ENCODE measurements around the gene PARVG.

The PARVG gene

DNA sequence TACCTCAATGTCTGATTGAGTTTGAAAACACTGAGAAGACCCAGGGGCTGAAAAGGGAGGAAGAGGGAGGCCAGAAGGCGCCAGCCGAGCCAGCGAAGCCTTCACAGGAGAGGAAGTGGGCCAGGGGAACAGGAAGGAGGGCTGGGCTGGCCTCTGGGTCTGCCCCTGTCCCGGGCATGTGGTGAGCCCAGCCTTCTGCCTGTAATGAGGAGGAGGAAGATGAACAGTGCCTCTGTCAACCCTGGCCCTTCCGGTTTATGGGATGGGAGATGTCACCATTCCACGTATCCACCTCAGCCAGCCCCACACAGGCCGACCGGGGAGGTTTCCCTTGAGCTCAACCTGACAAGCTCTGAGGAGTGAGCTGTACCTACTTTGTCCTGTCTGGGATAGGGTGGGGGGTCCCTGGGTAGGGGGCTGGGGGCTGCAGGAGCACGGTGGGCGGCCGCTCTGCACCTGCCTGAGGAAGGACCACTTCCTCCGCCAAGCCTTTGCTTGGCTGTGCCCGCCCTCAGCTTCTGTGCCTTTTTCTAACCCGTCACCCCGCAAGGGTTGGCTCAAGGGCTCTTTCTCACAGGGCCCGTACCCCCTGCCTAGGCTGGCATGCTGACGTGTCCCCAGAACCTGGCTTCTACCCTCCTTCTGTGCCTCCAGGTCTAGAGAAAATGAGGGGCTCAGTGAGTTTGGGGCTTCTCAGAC lies 2.0 kb downstream of the PARVG start:
- H3K27me3 ChIP-seq (ENCODE audit: insufficient read depth, poor library complexity, severe bottlenecking), result no peaks in the 10 kb centered on the region
- peak overlapping the region; percentile 97 for H3K27ac ChIP-seq (replicated peaks)
- DNase-seq (ENCODE audit: low read depth in 1 of 2, low spot score in 1 of 2), result peak; percentile 82 to 96
- peak overlapping the region; percentile 74 for H3K4me3 ChIP-seq (replicated peaks; ENCODE audit: insufficient read depth, low read length)
- TF ChIP-seq, protein P1, sequence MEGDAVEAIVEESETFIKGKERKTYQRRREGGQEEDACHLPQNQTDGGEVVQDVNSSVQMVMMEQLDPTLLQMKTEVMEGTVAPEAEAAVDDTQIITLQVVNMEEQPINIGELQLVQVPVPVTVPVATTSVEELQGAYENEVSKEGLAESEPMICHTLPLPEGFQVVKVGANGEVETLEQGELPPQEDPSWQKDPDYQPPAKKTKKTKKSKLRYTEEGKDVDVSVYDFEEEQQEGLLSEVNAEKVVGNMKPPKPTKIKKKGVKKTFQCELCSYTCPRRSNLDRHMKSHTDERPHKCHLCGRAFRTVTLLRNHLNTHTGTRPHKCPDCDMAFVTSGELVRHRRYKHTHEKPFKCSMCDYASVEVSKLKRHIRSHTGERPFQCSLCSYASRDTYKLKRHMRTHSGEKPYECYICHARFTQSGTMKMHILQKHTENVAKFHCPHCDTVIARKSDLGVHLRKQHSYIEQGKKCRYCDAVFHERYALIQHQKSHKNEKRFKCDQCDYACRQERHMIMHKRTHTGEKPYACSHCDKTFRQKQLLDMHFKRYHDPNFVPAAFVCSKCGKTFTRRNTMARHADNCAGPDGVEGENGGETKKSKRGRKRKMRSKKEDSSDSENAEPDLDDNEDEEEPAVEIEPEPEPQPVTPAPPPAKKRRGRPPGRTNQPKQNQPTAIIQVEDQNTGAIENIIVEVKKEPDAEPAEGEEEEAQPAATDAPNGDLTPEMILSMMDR (IDR thresholded peaks at IDR 0.05; ENCODE audit: insufficient read depth, low read length), result no peak
- TF ChIP-seq GABPA (IDR thresholded peaks at IDR 0.05; ENCODE audit: low read depth) (peak; percentile 76), SPI1 (IDR thresholded peaks at IDR 0.05; ENCODE audit: borderline replicate concordance, low read depth) (peak; percentile 98), POLR2AphosphoS5 (IDR thresholded peaks at IDR 0.05; ENCODE audit: low read depth) (peak; percentile 76)
- TF ChIP-seq, protein P2, sequence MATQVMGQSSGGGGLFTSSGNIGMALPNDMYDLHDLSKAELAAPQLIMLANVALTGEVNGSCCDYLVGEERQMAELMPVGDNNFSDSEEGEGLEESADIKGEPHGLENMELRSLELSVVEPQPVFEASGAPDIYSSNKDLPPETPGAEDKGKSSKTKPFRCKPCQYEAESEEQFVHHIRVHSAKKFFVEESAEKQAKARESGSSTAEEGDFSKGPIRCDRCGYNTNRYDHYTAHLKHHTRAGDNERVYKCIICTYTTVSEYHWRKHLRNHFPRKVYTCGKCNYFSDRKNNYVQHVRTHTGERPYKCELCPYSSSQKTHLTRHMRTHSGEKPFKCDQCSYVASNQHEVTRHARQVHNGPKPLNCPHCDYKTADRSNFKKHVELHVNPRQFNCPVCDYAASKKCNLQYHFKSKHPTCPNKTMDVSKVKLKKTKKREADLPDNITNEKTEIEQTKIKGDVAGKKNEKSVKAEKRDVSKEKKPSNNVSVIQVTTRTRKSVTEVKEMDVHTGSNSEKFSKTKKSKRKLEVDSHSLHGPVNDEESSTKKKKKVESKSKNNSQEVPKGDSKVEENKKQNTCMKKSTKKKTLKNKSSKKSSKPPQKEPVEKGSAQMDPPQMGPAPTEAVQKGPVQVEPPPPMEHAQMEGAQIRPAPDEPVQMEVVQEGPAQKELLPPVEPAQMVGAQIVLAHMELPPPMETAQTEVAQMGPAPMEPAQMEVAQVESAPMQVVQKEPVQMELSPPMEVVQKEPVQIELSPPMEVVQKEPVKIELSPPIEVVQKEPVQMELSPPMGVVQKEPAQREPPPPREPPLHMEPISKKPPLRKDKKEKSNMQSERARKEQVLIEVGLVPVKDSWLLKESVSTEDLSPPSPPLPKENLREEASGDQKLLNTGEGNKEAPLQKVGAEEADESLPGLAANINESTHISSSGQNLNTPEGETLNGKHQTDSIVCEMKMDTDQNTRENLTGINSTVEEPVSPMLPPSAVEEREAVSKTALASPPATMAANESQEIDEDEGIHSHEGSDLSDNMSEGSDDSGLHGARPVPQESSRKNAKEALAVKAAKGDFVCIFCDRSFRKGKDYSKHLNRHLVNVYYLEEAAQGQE (IDR thresholded peaks at IDR 0.05; ENCODE audit: insufficient replicate concordance, low read depth), result no peak

DNA sequence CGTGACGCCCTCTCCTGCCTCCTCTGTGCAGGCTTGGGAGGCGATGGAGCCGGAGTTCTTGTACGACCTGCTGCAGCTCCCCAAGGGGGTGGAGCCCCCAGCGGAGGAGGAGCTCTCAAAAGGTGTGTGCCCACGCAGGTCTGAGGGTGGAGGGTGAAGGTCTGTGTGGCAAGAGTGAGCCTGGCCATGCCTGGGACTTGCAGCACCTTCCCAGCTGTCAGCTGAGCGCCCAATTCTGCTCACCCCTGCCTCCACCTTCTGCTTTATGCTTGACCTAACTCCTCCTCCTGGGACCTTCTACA lies 2.5 kb downstream of the PARVG start:
- TF ChIP-seq GABPA (IDR thresholded peaks at IDR 0.05; ENCODE audit: low read depth) (no peak), SPI1 (IDR thresholded peaks at IDR 0.05; ENCODE audit: borderline replicate concordance, low read depth) (no peak), POLR2AphosphoS5 (IDR thresholded peaks at IDR 0.05; ENCODE audit: low read depth) (no peak)
- TF ChIP-seq, protein P1 (IDR thresholded peaks at IDR 0.05; ENCODE audit: insufficient read depth, low read length), result no peak
- TF ChIP-seq, protein P2 (IDR thresholded peaks at IDR 0.05; ENCODE audit: insufficient replicate concordance, low read depth), result no peak
- peak overlapping the region; percentile 97 for H3K27ac ChIP-seq (replicated peaks)
- DNase-seq (ENCODE audit: low read depth in 1 of 2, low spot score in 1 of 2), result peak in 1 of 2 experiments; percentile 49
- no peaks in the 10 kb centered on the region for H3K27me3 ChIP-seq (ENCODE audit: insufficient read depth, poor library complexity, severe bottlenecking)
- peak overlapping the region; percentile 74 for H3K4me3 ChIP-seq (replicated peaks; ENCODE audit: insufficient read depth, low read length)

DNA sequence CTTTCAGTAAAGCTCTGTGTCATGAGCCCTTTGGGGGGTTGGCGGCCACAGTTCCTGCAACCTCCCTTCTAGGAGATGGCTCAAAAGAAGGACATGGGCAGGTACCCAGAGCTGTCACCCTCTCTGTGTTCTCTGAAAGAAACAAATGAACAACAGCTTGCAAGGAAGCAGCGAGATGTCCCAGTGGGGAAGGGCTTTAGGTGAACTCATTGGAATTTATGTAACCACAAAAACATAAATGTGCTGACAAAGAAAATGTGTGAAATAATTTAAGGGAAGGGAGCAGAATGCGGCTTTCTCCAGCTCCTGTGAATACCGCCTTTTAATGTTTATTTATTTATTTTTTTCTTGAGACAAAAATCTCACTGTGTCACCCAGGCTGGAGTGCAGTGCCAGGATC lies 3.3 kb downstream of the PARVG start:
- TF ChIP-seq SPI1 (IDR thresholded peaks at IDR 0.05; ENCODE audit: borderline replicate concordance, low read depth), result no peak
- DNase-seq (ENCODE audit: low read depth in 1 of 2, low spot score in 1 of 2), result no peak
- Histone ChIP-seq H3K27me3 (ENCODE audit: insufficient read depth, poor library complexity, severe bottlenecking) (no peaks in the 10 kb centered on the region), H3K27ac (replicated peaks) (no peak overlapping the region; the same call in 1 of the 2 replicates), H3K4me3 (replicated peaks; ENCODE audit: insufficient read depth, low read length) (no peak overlapping the region)

DNA sequence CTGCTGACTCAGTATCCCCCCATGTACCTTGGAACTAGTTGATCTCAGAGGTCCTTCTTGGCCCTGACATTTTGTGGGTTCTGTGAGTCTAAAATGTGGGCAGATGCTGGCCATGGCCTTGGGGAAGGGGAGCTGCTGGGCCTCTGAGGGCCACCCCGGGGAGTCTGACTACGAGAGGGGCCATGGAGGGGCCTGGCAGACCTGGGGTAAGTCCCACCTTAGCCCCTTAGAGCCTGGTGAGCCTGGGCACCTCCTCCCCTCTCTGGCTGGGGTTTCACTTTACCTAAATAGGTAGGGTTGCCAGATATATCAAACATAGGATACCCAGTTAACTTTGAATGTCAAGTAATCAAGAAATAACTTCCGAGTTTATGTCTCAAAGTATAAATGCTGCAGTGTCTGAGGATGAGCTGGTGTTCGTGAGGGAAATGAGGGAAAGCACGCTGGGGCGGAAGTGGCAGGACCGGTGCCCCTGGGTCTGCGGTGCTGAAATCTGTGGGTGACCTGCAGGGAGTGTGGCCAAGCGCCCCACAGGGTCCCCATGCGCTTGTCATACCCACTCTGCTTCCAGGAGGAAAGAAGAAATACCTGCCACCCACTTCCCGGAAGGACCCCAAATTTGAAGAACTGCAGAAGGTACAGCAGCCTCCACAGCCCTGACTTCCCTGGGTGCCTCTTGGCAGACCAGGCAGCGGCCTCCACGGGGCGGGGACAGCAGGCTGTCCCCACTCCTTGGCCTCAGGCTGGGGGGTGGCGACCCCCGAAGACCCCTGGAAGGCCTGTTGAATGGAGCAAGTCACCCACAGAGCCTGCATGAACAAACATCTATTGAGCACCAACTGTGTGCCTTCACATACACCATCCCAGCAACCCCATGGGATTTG lies 4.8 kb downstream of the PARVG start:
- no peak for TF ChIP-seq POLR2AphosphoS5 (IDR thresholded peaks at IDR 0.05; ENCODE audit: low read depth)
- no peak for TF ChIP-seq GABPA (IDR thresholded peaks at IDR 0.05; ENCODE audit: low read depth)
- TF ChIP-seq, protein P1 (IDR thresholded peaks at IDR 0.05; ENCODE audit: insufficient read depth, low read length), result no peak
- TF ChIP-seq, protein P2 (IDR thresholded peaks at IDR 0.05; ENCODE audit: insufficient replicate concordance, low read depth), result no peak
- no peak for TF ChIP-seq SPI1 (IDR thresholded peaks at IDR 0.05; ENCODE audit: borderline replicate concordance, low read depth)
- H3K27me3 ChIP-seq (ENCODE audit: insufficient read depth, poor library complexity, severe bottlenecking), result no peaks in the 10 kb centered on the region
- no peak for DNase-seq (ENCODE audit: low read depth in 1 of 2, low spot score in 1 of 2)
- H3K27ac ChIP-seq (replicated peaks), result no peak overlapping the region
- no peak overlapping the region for H3K4me3 ChIP-seq (replicated peaks; ENCODE audit: insufficient read depth, low read length)

Data from HL-60 (cell line).